Choroid plexus epithelial cell (primary cell): ENCODE data around the gene FGD2.
"Not testable (repeated sequence)": the region's sequence is repeated elsewhere in the genome, so short reads cannot be mapped to it uniquely, and the experiment has no call there.

ENCODE experiments used
- DNase-seq: peaks from one replicate; pipeline ENCODE4 v3.0.0-alpha.2; 2010; ENCODE audit warnings: low read depth
- H3K4me3 ChIP-seq: 2 replicates; pipeline ENCODE4 v1.5.1; 2011; ENCODE audit warnings: low read depth, mild to moderate bottlenecking, control low read depth, low read length, moderate library complexity
- TF ChIP-seq, protein P1 (sequence below): conservative IDR thresholded peaks from 2 replicates; pipeline ENCODE4 v1.5.1; 2011; ENCODE audit warnings: low read depth, mild to moderate bottlenecking, control low read depth, inconsistent platforms, low read length, moderate library complexity

The FGD2 gene

DNA sequence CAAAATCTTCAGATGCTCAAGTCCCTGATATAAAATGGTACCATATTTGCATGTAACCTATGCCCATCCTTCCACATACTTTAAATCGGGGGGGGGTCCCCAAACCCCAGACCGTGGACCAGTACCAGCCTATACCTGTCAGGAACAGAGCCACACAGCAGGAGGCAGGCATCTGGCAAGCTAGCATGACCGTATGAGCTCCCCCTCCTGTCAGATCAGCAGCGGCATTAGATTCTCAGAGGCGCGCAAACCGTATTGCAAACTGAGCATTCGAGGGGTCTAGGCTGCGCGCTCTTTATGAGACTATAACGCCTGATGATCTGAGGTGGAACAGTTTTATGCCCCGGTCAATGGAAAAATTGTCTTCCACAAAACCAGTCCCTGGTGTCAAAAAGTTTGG is 30.7 kb downstream of the FGD2 start:
- TF ChIP-seq, protein P1, sequence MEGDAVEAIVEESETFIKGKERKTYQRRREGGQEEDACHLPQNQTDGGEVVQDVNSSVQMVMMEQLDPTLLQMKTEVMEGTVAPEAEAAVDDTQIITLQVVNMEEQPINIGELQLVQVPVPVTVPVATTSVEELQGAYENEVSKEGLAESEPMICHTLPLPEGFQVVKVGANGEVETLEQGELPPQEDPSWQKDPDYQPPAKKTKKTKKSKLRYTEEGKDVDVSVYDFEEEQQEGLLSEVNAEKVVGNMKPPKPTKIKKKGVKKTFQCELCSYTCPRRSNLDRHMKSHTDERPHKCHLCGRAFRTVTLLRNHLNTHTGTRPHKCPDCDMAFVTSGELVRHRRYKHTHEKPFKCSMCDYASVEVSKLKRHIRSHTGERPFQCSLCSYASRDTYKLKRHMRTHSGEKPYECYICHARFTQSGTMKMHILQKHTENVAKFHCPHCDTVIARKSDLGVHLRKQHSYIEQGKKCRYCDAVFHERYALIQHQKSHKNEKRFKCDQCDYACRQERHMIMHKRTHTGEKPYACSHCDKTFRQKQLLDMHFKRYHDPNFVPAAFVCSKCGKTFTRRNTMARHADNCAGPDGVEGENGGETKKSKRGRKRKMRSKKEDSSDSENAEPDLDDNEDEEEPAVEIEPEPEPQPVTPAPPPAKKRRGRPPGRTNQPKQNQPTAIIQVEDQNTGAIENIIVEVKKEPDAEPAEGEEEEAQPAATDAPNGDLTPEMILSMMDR = no peak
- no peak overlapping the region for H3K4me3 ChIP-seq

DNA sequence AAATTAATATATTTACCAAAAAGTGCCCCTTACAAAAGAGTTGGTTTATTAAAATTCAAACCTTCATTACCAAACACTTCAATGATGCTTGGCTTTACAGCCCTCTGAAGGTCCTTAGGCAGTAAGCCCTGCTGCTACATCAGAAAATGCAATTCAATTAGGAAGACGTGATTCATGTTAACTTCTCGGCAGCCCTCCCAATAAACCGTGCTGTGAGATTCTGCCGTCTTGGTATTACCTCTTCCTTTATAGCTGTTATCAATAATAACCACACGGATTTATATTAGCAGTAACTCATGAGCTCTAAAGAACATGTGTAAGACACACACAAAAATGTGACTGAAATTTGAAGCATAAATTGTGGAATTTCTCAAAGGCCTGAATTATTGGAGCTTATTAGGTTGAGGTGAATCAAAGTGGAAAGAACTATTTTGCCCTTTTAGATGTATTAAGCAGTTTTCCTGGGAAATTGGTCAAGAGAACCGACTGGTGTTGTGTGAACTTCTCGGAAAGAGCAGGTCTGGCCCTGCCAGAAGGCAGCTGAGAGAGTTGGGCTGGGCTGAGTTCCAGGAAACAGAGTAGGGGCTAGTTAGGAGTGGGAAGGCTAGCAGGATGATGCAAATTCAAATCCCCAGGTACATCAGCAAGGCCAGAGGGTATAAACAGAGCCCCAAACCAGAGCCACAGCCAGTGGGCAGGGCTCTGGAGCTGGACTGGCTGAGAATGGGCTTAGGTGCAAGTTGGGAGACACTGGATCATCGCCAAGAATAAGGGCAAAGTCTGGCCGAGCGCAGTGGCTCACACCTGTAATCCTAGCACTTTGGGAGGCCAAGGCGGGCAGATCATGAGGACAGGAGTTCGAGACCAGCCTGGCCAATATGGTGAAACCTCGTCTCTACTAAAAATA is 33.1 kb downstream of the FGD2 start:
- TF ChIP-seq, protein P1 = no peak
- peak; percentile 82 for DNase-seq
- no peak overlapping the region for H3K4me3 ChIP-seq

More for the DNA sequence above, 30.7 kb downstream of the FGD2 start:
- no peak for DNase-seq

DNA sequence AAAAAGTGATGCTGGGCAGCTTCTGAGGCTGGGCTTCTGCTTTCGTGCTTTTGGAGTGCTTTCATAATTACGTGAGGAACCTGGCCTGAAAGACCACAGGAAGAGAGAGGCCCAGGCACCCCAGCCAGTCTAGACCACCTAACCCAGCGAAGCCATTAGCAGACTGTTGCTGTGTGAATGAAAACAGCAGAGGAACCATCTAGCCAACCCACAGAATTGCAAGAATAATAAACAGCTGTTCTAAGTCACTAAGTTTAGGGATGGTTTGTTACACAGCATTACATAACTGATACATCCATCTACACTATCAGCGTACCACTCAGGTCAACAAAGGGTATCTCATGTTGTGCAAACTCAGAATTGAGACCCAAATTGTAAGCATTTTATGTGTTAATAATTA is 34.5 kb downstream of the FGD2 start:
- DNase-seq = no peak
- no peak overlapping the region for H3K4me3 ChIP-seq
- TF ChIP-seq, protein P1 = no peak

DNA sequence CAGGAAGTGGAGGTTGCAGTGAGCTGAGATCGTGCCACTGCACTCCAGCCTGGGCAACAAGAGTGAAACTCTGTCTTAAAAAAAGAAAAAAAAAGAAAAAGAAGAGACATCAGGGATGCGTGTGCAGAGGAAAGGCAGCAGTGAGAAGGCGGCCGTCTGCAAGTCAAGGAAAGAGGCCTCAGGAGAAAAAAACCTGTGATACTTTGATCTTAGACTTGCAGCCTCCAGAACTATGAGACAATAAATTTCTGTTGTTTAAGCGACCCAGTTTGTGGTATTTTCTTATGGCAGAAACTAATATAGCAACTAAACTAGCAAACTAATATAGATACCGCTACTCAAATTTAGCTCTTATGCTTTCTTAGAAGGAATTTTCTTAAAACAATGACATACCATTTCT is 36.1 kb downstream of the FGD2 start:
- H3K4me3 ChIP-seq = no peak overlapping the region
- DNase-seq = no peak
- TF ChIP-seq, protein P1 = no peak

DNA sequence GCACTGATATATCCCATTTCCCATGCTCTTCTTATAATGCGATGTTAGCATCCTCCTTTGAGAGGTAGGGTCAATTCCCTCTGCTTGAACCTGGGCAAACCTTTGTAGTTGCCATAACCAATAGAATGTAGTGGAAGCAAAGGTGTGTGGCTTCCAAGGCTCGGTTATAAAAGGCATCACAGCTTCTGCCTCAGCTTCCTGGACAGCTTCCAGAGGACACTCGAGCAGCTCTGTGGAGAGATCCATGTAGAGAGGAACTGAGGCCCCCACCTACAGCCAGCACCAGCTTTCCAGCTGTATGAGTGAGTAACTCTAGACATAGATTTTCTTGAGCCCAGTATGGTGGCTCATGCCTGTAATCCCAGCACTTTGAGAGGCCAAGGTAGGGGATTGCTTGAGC is 36.7 kb downstream of the FGD2 start:
- DNase-seq = peak; percentile 48
- TF ChIP-seq, protein P1 = no peak

DNA sequence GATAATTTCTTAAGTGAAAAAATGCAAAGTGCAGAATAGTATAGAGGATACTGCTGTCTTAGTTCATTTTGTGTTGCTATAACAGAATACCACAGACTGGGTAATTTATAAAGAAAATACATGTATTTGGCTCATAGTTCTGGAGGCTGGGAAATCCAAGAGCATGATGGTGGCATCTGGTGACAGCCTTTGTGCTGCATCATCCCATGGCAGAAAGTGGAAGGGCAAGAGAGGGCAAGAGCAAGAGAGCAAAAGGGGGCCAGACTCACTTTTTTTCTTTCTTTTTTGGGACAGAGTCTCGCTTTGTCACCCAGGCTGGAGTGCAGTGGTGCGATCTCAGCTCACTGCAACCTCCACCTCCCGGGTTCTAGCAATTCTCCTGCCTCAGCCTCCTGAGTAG is 37.6 kb downstream of the FGD2 start:
- not testable (repeated sequence) for H3K4me3 ChIP-seq, DNase-seq

More for the DNA sequence above, 36.7 kb downstream of the FGD2 start:
- H3K4me3 ChIP-seq = no peak overlapping the region

DNA sequence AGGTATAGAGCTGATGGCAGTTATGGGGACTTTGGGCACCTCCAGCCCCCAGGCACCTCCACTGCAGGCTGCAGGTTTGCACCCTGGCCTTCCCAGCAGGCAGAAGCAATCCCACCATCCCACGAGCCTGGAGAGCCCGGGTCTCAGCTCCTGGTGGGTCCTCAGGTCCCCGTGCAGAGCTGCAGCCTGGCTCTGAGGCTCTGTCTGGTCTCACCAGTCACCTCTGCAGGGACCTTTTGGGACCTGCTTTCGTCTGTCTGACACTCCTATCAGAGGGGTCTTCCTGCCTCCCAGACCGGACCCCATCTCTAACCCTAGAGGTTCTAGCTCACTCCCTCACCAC is 41.9 kb downstream of the FGD2 start:
- TF ChIP-seq, protein P1 = no peak
- no peak for DNase-seq
- no peak overlapping the region for H3K4me3 ChIP-seq
